Measurements from ENCODE around the gene ITM2C. TPM values are rescaled to one million over a fixed set of nuclear protein-coding genes. Genes with fewer than 3 reads are reported as not detected.

The ITM2C gene
- total RNA-seq, 2 experiments from 2014 or later: 13.0 to 13.6 TPM

DNA sequence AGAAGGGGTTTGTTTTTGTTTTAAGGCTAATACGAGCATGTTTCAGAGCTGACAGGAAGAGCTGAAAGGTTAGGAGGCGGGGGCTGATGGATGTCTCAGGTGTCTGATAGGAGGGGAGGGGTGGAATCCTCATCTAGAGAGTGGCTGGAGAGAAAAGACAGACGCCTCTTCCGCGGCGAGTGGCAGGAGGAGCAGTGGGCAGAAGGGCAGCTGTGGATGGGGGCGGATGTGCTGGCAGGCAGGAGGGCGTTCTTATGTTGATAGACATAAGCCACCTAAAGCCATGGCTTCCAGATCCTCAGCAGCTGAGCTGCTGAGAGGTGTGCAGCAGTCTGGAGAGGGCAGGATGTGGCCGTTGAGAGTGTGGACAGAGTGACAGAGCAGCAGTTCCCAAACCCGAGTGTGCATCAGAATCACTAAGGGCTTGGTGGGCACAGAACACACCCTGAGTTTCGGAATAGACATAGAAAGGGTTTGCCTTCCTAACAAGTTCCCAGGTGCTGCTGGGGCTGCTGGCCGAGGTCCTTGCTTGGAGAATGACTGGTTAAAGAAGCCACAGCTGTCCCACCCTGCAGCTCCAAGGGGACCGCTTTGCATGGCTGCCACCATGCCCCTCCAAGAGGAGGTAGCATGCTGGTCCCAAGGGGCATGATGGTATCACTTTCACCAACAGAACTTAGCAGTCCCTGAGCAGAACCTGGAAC is 3.0 kb upstream of the ITM2C start:
- CTCF ChIA-PET: interaction anchor here (2.1 to 3.5 kb wide), 3 partner anchors 9 to 14 kb away, joined by 6 to 19 read pairs (median 13); no protein-coding TSS in a partner anchor
- Mint-ChIP-seq H3K27ac (no peak overlapping the region), H3K4me1 (ENCODE audit: low read depth) (peaks cover 35% of the 10 kb centered on the region), H3K27me3 (ENCODE audit: low read depth) (peaks cover 5% of the 10 kb centered on the region), H3K4me3 (no peak overlapping the region), H3K36me3 (ENCODE audit: low read depth) (no peaks in the 10 kb centered on the region), H3K9me3 (no peaks in the 10 kb centered on the region)
- intact Hi-C loops (cut with micrococcal nuclease): no loop called here
- DNase-seq: peak; percentile 39

- Mint-ChIP-seq H3K27ac (no peak overlapping the region), H3K4me3 (no peak overlapping the region), H3K4me1 (ENCODE audit: low read depth) (peaks cover 41% of the 10 kb centered on the region), H3K36me3 (ENCODE audit: low read depth) (no peaks in the 10 kb centered on the region), H3K9me3 (no peaks in the 10 kb centered on the region), H3K27me3 (ENCODE audit: low read depth) (peaks cover 8% of the 10 kb centered on the region)
- CTCF ChIA-PET: interaction anchor here (2.1 to 3.5 kb wide), 3 partner anchors 9 to 14 kb away, joined by 6 to 19 read pairs (median 13); no protein-coding TSS in a partner anchor
- DNase-seq: no peak
- intact Hi-C loops (cut with micrococcal nuclease): no loop called here
Measured at GRCh38 chr2:230862292-230862691, 2.5 kb upstream of the ITM2C start.

GRCh38 chr2:230863031-230863430 is 1.7 kb upstream of the ITM2C start:
- Mint-ChIP-seq H3K36me3 (ENCODE audit: low read depth) (no peaks in the 10 kb centered on the region), H3K4me3 (no peak overlapping the region), H3K27me3 (ENCODE audit: low read depth) (peaks cover 4% of the 10 kb centered on the region), H3K27ac (no peak overlapping the region), H3K4me1 (ENCODE audit: low read depth) (peaks cover 45% of the 10 kb centered on the region), H3K9me3 (no peaks in the 10 kb centered on the region)
- intact Hi-C loops (cut with micrococcal nuclease): no loop called here
- CTCF ChIA-PET: interaction anchor here (0.8 to 3.5 kb wide), 5 partner anchors 10 to 64 kb away, joined by 3 to 19 read pairs (median 6); no protein-coding TSS in a partner anchor
- DNase-seq: no peak

- Mint-ChIP-seq H3K27me3 (ENCODE audit: low read depth) (peaks cover 4% of the 10 kb centered on the region), H3K9me3 (no peaks in the 10 kb centered on the region), H3K36me3 (ENCODE audit: low read depth) (no peaks in the 10 kb centered on the region), H3K27ac (no peak overlapping the region), H3K4me1 (ENCODE audit: low read depth) (peaks cover 45% of the 10 kb centered on the region), H3K4me3 (peak overlapping the region; percentile 82)
- no peak for DNase-seq
- intact Hi-C loops (cut with micrococcal nuclease): loop anchor here (1.0 to 2.0 kb wide), 4 partner anchors 42 to 193 kb away; partner anchors contain the start of gene PSMD1
- CTCF ChIA-PET: interaction anchor here (0.8 to 3.5 kb wide), 7 partner anchors 11 to 190 kb away, joined by 3 to 19 read pairs (median 4); no protein-coding TSS in a partner anchor
Measured at GRCh38 chr2:230863442-230864121, 1.2 kb upstream of the ITM2C start.

DNA sequence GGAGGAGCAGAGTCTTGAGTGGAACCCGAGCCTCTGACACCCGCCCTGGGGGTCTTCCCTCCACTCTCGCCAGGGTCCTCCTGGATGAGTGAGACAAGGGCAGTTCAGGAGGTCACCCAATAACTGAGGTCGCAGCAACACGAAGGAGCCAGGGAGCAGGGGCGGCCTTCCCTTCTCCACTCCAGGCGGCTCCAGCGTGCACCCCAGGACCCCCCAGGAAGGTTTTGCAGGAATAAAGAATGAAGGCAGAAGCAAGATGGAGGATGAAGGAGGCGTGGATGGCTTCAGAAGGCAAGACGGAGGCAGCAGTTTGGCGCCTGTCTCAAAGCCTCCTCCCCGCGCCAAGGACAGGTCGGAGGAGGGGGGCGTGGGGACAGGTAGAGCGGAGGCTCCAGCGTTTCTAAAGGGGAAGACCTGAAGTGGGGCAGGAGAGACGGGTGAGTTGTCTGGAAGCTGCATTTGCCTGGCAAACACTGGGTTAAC is 579 bp upstream of the ITM2C start:
- peak overlapping the region; percentile 82 for H3K4me3 Mint-ChIP-seq
- no peak for DNase-seq
- intact Hi-C loops (cut with micrococcal nuclease): loop anchor here (1.0 to 2.0 kb wide), 4 partner anchors 41 to 193 kb away; partner anchors contain the start of gene PSMD1
- peaks cover 4% of the 10 kb centered on the region for H3K27me3 Mint-ChIP-seq (ENCODE audit: low read depth)
- peaks cover 45% of the 10 kb centered on the region for H3K4me1 Mint-ChIP-seq (ENCODE audit: low read depth)
- CTCF ChIA-PET: interaction anchor here (1.1 to 1.4 kb wide), 3 partner anchors 17 to 189 kb away, joined by 3 to 4 read pairs (median 3); no protein-coding TSS in a partner anchor
- no peaks in the 10 kb centered on the region for H3K9me3 Mint-ChIP-seq
- H3K36me3 Mint-ChIP-seq (ENCODE audit: low read depth): no peaks in the 10 kb centered on the region
- peak overlapping the region; percentile 3 for H3K27ac Mint-ChIP-seq

DNA sequence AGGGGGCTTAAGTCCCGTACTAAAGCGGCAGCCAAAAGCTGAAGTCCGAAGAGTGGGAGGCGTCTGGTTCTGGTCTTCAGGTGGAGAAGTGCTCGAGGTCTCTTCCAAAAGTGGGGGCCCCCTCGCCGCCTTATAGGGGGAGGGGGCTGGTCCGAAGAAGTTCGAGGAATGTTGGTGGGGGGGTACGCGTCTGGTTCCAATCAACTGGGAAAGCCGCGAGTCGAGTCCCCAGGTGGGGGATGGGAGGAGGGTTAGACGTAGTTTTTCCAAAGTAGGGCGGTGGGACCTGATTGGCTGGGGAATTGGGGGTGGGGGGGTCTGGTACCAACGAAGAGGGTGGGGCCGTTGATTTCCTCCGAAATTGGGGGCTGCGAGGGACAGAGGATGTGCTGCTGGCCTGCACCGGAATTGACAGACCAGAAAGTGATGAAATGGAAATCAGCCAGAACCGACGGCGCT is 594 bp downstream of the ITM2C start:
- Mint-ChIP-seq H3K27ac (no peak overlapping the region), H3K9me3 (no peaks in the 10 kb centered on the region), H3K4me3 (peak overlapping the region; percentile 74), H3K4me1 (ENCODE audit: low read depth) (peaks cover 47% of the 10 kb centered on the region), H3K27me3 (ENCODE audit: low read depth) (peaks cover 4% of the 10 kb centered on the region), H3K36me3 (ENCODE audit: low read depth) (no peaks in the 10 kb centered on the region)
- no peak for DNase-seq
- intact Hi-C loops (cut with micrococcal nuclease): loop anchor here (1.0 to 2.0 kb wide), 3 partner anchors 8 to 191 kb away; partner anchors contain the start of gene PSMD1
- CTCF ChIA-PET: interaction anchor here (1.1 to 1.4 kb wide), 2 partner anchors 18 to 42 kb away, joined by 3 read pairs; no protein-coding TSS in a partner anchor

GRCh38 chr2:230865766-230866755 is 1.3 kb downstream of the ITM2C start:
- Mint-ChIP-seq H3K4me1 (ENCODE audit: low read depth) (peaks cover 49% of the 10 kb centered on the region), H3K9me3 (no peaks in the 10 kb centered on the region), H3K27me3 (ENCODE audit: low read depth) (peaks cover 4% of the 10 kb centered on the region), H3K36me3 (ENCODE audit: low read depth) (no peaks in the 10 kb centered on the region), H3K4me3 (peak overlapping the region; percentile 74), H3K27ac (no peak overlapping the region)
- intact Hi-C loops (cut with micrococcal nuclease): loop anchor here (1.0 to 2.0 kb wide), 3 partner anchors 7 to 191 kb away; partner anchors contain the start of gene PSMD1
- DNase-seq: no peak
- CTCF ChIA-PET: interaction anchor here (1.6 to 3.3 kb wide), 2 partner anchors 16 to 119 kb away, joined by 7 to 14 read pairs; no protein-coding TSS in a partner anchor

DNA sequence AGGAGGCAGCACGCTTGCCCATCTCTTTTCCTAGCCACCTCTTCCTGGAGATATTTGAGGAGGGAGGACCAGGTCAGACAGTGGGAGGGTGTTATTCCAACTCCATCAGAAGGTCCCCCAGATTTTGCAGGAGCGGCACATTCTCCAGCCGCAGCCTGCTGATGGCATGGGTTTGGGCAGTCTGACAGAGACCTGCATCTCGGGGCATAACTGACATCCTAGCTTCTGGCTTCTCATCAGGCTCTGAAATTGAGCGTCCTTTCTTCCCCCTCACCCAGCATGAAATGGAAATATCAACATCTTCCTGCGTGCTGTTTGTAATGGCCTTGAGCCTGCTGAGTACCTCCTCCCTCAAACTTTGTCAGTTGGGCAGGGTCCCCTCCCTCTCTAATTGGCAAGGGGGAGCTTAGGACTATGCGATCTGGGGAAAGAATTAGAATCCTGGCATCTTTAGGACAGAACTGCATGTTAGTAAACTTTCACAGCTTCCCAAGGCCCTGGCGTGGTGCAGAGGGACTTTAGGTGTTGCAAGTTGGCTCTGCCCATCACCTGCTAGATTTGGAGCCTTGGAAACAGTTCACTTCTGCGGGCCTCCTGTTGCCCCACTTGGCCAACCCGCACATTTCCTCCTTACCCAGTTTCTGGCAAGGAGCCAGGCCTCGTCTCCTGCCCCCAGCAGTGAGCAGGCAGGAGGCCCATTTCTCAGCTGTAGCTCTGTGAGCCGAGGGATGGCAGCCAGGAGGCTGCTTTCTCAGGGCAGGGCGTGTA is 2.2 kb downstream of the ITM2C start:
- H3K4me3 Mint-ChIP-seq: no peak overlapping the region
- DNase-seq: peak; percentile 59
- CTCF ChIA-PET: interaction anchor here (0.6 to 3.3 kb wide), 8 partner anchors 17 to 186 kb away, joined by 3 to 14 read pairs (median 3); no protein-coding TSS in a partner anchor
- intact Hi-C loops (cut with micrococcal nuclease): no loop called here
- peaks cover 42% of the 10 kb centered on the region for H3K4me1 Mint-ChIP-seq (ENCODE audit: low read depth)
- no peaks in the 10 kb centered on the region for H3K36me3 Mint-ChIP-seq (ENCODE audit: low read depth)
- H3K9me3 Mint-ChIP-seq: no peaks in the 10 kb centered on the region
- no peak overlapping the region for H3K27ac Mint-ChIP-seq
- peaks cover 4% of the 10 kb centered on the region for H3K27me3 Mint-ChIP-seq (ENCODE audit: low read depth)

GRCh38 chr2:230868161-230868946 is 3.6 kb downstream of the ITM2C start:
- H3K27ac Mint-ChIP-seq: no peak overlapping the region
- H3K4me1 Mint-ChIP-seq (ENCODE audit: low read depth): peaks cover 37% of the 10 kb centered on the region
- CTCF ChIA-PET: interaction anchor here (0.8 to 3.3 kb wide), 4 partner anchors 13 to 118 kb away, joined by 3 to 14 read pairs (median 4); no protein-coding TSS in a partner anchor
- no peaks in the 10 kb centered on the region for H3K36me3 Mint-ChIP-seq (ENCODE audit: low read depth)
- intact Hi-C loops (cut with micrococcal nuclease): no loop called here
- no peak for DNase-seq
- H3K9me3 Mint-ChIP-seq: no peaks in the 10 kb centered on the region
- no peak overlapping the region for H3K4me3 Mint-ChIP-seq
- peaks cover 4% of the 10 kb centered on the region for H3K27me3 Mint-ChIP-seq (ENCODE audit: low read depth)
